ELR (cell line): ENCODE results near the gene CREB5.
"Not testable (repeated sequence)": the region's sequence is repeated elsewhere in the genome, so short reads cannot be mapped to it uniquely, and the experiment has no call there.

Experiments
- DNase-seq: peaks from one replicate; pipeline ENCODE4 v3.0.0-alpha.2; 2015; ENCODE audit warnings: low read depth

CREB5 gene

GRCh38 chr7:28611399-28611897 is 199.1 kb downstream of the CREB5 start:
- not testable (repeated sequence) for DNase-seq

DNA sequence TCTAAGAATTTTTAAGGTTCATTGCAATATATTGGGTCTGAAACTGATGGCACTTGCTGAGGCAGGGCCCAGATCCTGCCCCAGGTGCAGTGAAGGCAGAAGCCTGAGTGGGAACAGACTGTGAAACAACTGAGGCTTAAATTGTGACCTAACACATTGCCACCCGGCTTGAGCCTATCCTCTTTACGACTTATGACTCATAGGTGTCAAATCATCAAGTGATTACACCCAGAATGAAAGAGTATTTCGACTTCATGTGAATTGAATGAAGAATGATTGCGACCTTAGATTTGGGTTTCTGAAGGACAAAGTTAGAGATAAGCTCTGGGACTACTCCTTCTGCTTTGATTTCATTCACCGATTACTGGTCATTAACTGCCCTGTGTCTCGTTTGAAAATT is 200.9 kb downstream of the CREB5 start:
- no peak for DNase-seq

DNA sequence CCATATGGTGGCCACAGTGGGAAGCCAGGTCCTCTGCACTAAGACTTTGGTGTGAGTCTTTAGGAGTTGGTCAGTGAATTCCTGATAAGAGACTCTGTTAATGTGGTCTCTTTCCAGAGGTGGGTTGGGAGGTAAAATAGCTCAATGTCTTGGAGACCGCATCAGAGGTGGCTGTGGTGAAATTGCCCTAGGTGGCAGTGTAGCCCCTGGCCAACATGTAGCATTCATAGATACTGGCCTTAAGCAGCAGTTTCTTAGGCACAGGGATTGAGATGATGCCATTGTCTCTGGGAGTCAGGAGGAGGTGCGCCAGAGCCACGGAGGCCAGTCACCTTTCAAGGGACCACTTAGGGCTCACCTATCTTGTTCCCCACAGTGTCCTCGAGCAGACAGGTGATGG is 202.8 kb downstream of the CREB5 start:
- DNase-seq = peak; percentile 22

- DNase-seq = no peak
Measured at GRCh38 chr7:28617308-28617880, 205.1 kb downstream of the CREB5 start.

- no peak for DNase-seq
Measured at GRCh38 chr7:28618383-28618782, 206.1 kb downstream of the CREB5 start.

DNA sequence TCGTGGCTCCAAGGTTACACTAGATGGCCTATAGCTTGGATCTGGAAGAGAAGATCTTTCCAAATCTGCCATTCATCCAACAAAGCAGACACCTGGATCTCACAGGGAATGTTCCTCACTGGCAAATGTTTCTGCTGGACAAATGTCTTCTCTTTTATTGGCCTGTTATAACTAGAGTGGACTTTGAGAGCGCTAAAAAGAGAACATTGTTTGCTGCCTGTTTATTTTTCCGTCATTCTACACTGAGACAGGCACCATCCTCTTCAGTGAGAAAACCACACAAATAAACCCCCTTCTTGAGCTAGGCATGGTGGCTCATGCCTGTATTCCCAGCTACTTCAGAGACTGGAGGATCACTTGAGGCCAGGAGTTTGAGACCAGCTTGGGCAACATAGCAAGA is 206.9 kb downstream of the CREB5 start:
- no peak for DNase-seq

DNA sequence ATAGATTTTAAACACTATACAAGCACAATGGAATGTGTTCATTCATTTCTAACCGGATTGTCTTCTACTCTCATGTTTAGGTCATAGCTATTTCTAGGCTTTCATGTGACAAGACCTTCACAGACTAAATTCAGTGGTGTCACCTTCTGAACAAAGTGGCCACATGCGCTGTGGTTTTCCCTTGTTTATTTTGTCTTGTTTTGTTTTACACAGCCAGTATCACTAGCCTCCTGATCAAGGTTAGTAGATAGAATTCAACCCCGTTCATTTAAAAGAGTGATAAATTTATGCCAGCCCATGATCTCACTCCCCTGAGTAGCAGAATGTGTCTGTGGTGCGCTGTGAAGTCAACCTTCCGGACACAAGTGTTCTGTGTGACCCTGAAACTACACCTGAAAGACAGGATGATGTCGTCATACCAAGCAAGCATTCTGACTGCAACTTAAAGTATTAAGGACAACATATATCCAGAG is 209.1 kb downstream of the CREB5 start:
- no peak for DNase-seq

- no peak for DNase-seq
Measured at GRCh38 chr7:28623105-28623730, 210.9 kb downstream of the CREB5 start.

DNA sequence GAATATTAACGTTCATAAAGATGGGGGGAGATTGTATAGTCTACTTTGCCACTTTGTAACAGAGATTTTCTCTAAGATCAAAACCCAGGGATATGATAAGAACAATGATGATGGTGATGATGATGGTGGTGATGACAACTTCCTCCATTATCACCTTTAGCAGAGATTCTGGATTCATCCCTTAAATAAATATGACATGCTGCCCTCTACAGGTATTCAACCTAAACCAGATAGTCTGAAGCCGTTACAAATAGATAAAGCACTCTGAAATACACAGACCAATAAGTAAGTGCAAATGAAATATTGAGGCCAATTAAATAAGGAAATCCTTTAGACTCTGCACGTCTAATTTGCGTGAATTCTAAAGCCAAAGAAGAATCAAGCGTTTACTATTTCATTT is 211.5 kb downstream of the CREB5 start:
- DNase-seq = peak; percentile 20

DNA sequence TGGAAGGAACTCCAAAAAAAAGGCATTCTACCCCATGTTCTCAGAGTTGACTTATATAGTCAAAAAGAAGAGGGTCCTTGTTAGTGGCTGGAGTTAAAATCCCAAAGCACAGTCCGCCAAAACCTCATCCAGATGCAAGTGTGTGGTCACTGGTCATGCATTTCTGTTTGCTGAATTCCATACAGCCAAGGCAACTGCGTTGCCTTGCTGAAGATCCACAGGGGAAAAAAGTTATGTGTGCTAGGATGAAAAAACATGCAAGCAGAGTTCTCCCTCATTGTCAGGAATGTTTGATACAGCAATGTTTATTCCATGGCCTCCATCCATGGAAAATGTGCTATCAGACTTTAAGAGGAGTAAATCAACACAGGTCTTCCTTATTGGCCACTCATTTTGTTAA is 213.1 kb downstream of the CREB5 start:
- no peak for DNase-seq

- DNase-seq = no peak
Measured at GRCh38 chr7:28626221-28626620, 213.9 kb downstream of the CREB5 start.

GRCh38 chr7:28626624-28627262 is 214.4 kb downstream of the CREB5 start:
- peak; percentile 65 for DNase-seq

GRCh38 chr7:28627263-28627653 is 214.9 kb downstream of the CREB5 start:
- no peak for DNase-seq

DNA sequence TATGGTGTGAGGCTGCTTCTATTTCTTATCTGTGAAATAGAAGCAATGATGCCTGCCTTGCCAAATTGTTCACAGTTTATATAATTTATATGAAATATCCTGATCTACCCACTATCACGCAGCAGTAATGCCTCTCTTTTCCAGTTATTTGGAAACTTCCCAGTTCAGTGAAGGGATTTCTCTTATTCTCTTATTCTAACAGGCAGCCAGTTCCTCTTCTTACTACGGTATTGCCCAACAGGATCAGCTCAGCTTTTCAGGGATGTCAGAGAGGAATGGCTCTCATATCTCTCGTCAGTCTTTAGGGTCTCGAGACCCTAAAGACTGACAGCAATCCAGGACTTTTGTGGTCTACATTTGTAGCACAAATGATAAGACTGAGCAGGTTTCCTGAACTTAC is 215.6 kb downstream of the CREB5 start:
- DNase-seq = no peak

DNA sequence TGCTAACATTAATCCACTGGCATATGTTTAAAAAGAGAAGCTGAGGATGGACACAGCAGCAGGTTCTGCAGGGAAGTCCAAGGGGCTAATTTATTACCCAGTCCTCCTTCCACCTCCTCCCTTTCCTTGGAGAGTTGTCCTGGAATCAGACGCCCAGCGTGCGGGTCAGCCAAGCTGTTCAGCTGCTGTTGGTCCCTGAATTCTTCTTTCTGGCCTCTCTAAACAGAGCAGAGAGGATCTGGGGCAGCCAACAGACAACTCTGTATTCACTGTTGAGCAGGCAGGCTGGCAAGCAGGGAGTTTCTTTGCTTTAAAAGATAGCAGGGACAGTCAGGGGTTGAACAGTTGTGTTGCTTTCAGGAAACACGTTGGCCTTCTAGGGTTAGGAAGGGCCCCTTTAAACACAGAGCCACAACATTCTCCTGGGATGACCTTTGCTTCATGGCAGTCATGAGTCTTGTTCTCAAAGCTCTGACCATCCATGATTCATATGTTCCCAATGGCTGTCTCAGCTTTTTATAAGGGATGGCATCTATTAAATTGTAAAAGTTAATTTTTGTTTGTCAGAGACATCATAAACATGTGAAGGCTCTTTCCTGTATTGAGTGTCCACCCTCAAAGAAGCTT is 217.0 kb downstream of the CREB5 start:
- peak; percentile 45 for DNase-seq

DNA sequence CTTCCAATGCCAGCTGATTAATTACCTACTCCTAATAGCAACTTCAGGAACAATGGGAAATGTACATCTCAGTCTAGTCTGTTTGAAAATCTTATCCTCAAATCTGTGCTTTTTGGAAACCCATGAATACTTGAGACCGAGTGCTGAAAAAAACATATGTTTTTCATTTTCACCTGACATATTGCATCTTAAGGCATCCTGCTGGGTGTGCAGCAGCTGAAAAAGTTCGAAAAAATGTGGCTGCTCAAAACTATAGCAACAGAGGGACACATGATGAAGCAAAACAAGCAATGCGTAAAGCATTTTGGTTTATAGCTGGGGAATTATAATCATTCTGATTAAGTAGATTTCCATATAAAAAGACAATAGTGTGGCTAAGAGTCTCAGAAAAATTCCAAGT is 218.0 kb downstream of the CREB5 start:
- no peak for DNase-seq

GRCh38 chr7:28631995-28632394 is 219.7 kb downstream of the CREB5 start:
- DNase-seq = no peak

- DNase-seq = no peak
Measured at GRCh38 chr7:28638914-28639313, 226.6 kb downstream of the CREB5 start.

DNA sequence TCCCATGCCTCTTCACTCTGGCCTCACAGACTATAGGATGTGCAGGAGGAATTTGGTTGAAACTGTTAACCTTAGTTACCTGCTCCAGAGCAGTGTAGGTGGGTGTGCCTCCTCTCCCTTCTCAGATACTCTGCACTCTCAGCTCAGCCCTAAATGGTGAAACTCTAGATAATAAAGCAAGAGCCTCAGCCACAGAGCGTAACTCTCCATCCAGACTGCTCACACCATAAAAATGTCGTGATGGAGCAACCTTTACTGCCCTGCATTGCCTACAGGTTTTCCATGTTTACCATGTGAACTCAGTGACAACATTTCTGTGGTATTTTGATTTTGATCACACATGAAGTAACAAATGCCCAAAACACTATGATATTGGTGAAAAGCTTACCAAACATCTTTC is 227.7 kb downstream of the CREB5 start:
- DNase-seq = no peak

DNA sequence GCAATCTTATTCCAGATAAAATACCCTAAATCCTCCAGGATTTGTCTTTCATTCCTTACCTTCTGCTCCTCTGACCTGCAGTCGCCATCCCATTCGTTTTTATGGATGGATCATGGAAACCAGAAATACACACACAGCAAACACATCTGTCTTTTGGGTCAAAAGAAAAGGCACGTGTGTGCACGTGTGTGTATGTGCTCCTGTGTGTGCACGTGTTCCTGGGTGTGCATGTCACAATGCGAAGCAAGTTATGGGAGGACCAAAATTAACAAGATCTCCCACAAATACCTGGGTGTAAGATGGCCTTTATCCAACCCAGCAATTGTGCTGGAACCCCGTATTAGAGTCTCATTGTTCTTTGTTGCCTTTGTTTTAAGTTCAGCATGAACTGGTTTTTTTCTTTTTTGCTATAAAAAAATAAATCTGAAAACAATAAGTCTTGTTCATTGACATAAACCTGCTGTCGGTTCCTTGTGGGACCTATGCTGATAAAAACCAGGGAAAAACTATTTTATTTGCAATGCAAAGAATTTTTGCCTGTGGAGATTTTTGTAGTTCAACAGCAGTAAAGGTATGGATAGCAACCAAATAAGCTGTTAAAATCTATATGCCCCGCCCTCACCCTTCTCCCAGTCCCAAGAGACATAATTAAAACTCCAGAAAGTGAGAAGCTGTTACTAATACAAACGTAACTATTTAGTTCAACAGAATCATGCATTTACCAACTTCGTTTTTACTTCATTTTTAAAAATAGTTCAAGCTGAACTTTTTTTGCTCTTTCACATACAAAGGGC is 229.6 kb downstream of the CREB5 start:
- DNase-seq = no peak

GRCh38 chr7:28643188-28643569 is 230.9 kb downstream of the CREB5 start:
- DNase-seq = no peak
